ENCODE results near the gene COL4A1. TPM values are rescaled to one million over a fixed set of nuclear protein-coding genes. Genes with fewer than 3 reads are reported as not detected.
"Not testable (repeated sequence)": the region's sequence is repeated elsewhere in the genome, so short reads cannot be mapped to it uniquely, and the experiment has no call there.

Gene COL4A1
- total RNA-seq, 1 experiment from 2014 or later: 269 TPM

DNA sequence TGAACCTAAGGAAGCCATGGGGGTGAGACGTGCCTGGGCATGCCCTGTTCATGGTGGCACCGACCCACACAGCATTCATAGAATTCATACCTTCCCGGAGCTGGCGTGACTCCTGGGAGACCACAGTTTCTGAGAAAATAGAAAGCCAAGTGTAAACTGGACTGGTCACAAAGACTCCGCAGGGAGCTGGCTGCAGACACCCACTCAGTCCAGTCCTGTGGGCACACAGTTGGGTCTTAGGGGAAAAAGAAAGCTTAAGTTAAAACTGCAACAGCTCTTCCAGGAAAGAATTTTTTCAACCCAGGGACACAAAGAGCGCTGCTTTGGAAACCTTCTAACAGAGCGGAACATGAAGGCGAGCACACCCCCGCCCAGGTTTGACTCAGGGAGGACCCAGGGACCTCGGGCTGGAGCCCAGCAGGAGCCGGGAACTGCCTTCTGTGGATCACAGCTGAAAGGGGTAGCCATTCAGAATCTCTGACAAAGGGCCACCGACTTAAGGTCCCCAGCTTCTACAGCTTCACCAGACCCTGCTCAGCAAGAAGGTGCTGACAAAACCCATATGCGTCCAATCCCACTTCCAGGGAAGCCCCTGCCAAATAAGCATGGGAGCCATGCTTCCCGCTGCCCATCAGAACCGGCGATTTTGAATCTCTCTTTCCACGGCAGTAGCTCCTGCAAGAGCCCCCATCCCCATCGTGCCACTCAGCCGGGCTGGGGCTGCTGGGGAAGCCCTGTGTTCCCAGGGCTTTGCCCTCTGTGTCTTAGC, 183.7 kb downstream of the COL4A1 start:
- Histone ChIP-seq H3K9me3 (replicated peaks) (no peaks in the 10 kb centered on the region), H3K4me3 (no peak overlapping the region), H3K36me3 (no peaks in the 10 kb centered on the region), H3K4me1 (peaks cover 14% of the 10 kb centered on the region), H3K27me3 (no peaks in the 10 kb centered on the region), H3K27ac (no peak overlapping the region)
- no peak for DNase-seq

DNA sequence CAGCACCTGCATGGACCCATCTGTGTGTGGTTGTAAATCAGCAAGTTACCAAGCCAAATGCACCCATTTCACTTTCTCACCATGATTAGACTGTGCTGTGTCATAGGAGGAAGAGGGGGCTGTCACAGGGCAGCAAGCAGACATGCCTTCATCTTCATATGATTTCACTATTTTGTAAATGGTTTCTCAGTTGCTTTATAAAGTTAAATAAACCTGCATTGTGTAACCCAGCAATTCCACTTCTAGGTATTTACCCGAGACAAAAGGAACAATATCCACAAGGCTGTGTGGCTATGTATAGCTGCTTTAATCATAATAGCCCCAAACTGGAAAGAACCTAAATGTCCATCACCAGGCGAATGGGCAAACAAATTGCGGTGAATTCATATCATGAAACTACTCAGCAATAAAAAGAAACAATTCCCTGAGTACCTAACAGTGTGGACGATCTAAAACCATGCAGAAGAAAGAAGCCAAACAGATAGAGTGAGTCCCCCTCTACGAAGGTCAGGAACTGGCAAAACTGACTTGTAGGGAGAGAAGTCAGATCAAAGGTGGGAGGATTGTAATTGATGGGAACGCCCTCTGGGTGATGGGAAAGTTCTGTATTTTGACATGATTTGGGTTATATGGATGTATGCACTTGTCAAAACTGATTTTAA, 185.4 kb downstream of the COL4A1 start:
- no peak for DNase-seq
- no peaks in the 10 kb centered on the region for H3K9me3 ChIP-seq (replicated peaks)
- no peaks in the 10 kb centered on the region for H3K36me3 ChIP-seq
- no peak overlapping the region for H3K4me3 ChIP-seq
- H3K27ac ChIP-seq: no peak overlapping the region
- no peaks in the 10 kb centered on the region for H3K27me3 ChIP-seq
- peaks cover 5% of the 10 kb centered on the region; the same call in 1 of the 2 replicates for H3K4me1 ChIP-seq

- H3K4me3 ChIP-seq: no peak overlapping the region
- no peaks in the 10 kb centered on the region for H3K27me3 ChIP-seq
- no peak overlapping the region for H3K27ac ChIP-seq
- no peaks in the 10 kb centered on the region for H3K9me3 ChIP-seq (replicated peaks)
- no peak for DNase-seq
- H3K36me3 ChIP-seq: no peaks in the 10 kb centered on the region
- H3K4me1 ChIP-seq: no peaks in the 10 kb centered on the region
These were observed 186.7 kb downstream of the COL4A1 start for GRCh38 chr13:110119935-110120905.

- Histone ChIP-seq H3K4me1 (no peaks in the 10 kb centered on the region), H3K27me3 (no peaks in the 10 kb centered on the region), H3K4me3 (no peak overlapping the region), H3K36me3 (no peaks in the 10 kb centered on the region), H3K9me3 (replicated peaks) (no peaks in the 10 kb centered on the region), H3K27ac (no peak overlapping the region)
- no peak for DNase-seq
These were observed 188.9 kb downstream of the COL4A1 start for GRCh38 chr13:110118106-110118505.

DNA sequence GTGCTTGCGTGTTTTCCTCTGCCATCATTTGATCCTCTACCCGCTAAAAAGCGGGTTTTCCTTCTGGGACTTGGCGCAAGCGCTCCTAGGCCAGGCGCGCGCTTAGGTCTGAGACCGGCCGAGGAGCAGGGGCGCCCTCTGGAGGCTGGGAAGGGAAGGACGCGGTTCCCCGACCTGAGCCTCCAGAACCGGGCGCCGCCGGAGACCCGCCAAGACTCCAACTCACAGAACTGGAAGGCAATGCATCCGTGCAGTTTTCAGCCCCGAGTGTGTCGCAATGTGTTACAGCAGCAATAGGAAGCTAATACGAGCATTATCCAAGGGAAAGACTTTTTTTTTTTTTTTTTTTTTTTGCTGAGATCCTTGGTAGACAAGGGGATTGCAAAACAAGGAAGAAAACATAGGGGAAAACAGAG, 190.9 kb downstream of the COL4A1 start:
- Histone ChIP-seq H3K36me3 (no peaks in the 10 kb centered on the region), H3K9me3 (replicated peaks) (no peaks in the 10 kb centered on the region), H3K4me3 (no peak overlapping the region), H3K27me3 (no peaks in the 10 kb centered on the region), H3K27ac (no peak overlapping the region), H3K4me1 (no peaks in the 10 kb centered on the region)
- DNase-seq: no peak

GRCh38 chr13:110115591-110115990, 191.4 kb downstream of the COL4A1 start:
- no peaks in the 10 kb centered on the region for H3K27me3 ChIP-seq
- no peak overlapping the region for H3K27ac ChIP-seq
- no peaks in the 10 kb centered on the region for H3K36me3 ChIP-seq
- DNase-seq: no peak
- H3K4me1 ChIP-seq: no peaks in the 10 kb centered on the region
- no peak overlapping the region for H3K4me3 ChIP-seq
- H3K9me3 ChIP-seq (replicated peaks): no peaks in the 10 kb centered on the region

DNA sequence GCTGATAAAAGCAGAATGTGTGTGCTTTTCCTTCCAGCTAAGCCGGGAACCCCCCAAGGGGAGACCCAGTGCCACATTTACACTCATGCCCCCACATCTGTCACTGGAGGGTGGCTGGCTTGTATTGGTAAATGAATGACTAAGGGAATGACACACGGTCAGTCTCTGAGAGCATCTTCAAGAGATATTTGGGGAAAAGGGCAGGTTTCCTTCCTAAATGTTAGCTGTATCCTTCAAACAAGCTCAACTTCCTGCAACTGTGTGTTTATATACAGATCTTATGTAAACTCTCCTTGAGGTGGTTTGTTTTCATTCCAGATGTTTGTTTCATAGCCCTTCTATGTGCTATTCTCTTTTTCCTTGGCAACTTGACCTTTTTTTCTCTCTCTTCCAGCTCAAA, 192.6 kb downstream of the COL4A1 start:
- no peak for DNase-seq

DNA sequence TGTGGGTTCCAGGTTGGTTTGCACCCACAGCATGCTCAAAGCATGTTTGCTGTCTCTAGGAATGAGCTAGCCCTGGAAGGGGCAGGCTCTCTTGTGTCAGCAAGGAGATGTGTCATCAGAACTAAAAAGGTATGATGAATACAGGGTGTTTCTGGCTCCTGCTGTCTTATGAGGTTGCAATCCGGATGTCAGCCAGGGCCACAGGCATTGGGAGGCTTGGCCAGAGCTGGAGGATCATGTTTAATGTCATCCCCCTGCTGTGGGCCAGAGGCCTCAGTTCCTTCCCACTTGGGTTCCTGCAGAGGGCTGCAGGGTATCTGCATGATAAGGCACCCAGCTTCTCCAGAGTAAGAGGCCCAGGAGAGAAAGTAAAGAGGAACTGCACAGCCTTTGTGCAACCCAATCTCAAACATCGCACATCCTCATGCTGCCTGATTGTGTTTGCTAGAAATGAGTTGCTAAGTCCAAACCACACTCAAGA, 193.6 kb downstream of the COL4A1 start:
- no peak for DNase-seq
- Histone ChIP-seq H3K9me3 (replicated peaks) (no peaks in the 10 kb centered on the region), H3K4me1 (peaks cover 4% of the 10 kb centered on the region; the same call in 1 of the 2 replicates), H3K36me3 (no peaks in the 10 kb centered on the region), H3K27me3 (no peaks in the 10 kb centered on the region), H3K4me3 (no peak overlapping the region), H3K27ac (no peak overlapping the region)

More for the DNA sequence above, 192.6 kb downstream of the COL4A1 start:
- no peaks in the 10 kb centered on the region for H3K27me3 ChIP-seq
- peaks cover 4% of the 10 kb centered on the region; the same call in 1 of the 2 replicates for H3K4me1 ChIP-seq
- H3K4me3 ChIP-seq: no peak overlapping the region
- H3K27ac ChIP-seq: no peak overlapping the region
- no peaks in the 10 kb centered on the region for H3K36me3 ChIP-seq
- H3K9me3 ChIP-seq (replicated peaks): no peaks in the 10 kb centered on the region

- DNase-seq; H3K36me3 ChIP-seq; H3K9me3 ChIP-seq (replicated peaks); H3K27me3 ChIP-seq; H3K4me1 ChIP-seq; H3K27ac ChIP-seq; H3K4me3 ChIP-seq: not testable (repeated sequence)
These were observed 194.6 kb downstream of the COL4A1 start for GRCh38 chr13:110112379-110112778.

- H3K4me3 ChIP-seq: no peak overlapping the region
- H3K9me3 ChIP-seq (replicated peaks): no peaks in the 10 kb centered on the region
- no peak overlapping the region for H3K27ac ChIP-seq
- H3K4me1 ChIP-seq: peaks cover 4% of the 10 kb centered on the region; the same call in 1 of the 2 replicates
- H3K27me3 ChIP-seq: no peaks in the 10 kb centered on the region
- no peaks in the 10 kb centered on the region for H3K36me3 ChIP-seq
- DNase-seq: no peak
These were observed 196.2 kb downstream of the COL4A1 start for GRCh38 chr13:110110783-110111182.

GRCh38 chr13:110109910-110110309, 197.0 kb downstream of the COL4A1 start:
- Histone ChIP-seq H3K36me3 (no peaks in the 10 kb centered on the region), H3K4me3 (no peak overlapping the region), H3K4me1 (peaks cover 4% of the 10 kb centered on the region; the same call in 1 of the 2 replicates), H3K9me3 (replicated peaks) (no peaks in the 10 kb centered on the region), H3K27me3 (no peaks in the 10 kb centered on the region), H3K27ac (no peak overlapping the region)
- peak; percentile 38 to 48 for DNase-seq

- no peak for DNase-seq
- Histone ChIP-seq H3K4me3 (no peak overlapping the region), H3K4me1 (peaks cover 4% of the 10 kb centered on the region; the same call in 1 of the 2 replicates), H3K27ac (no peak overlapping the region), H3K27me3 (no peaks in the 10 kb centered on the region), H3K36me3 (no peaks in the 10 kb centered on the region), H3K9me3 (replicated peaks) (no peaks in the 10 kb centered on the region)
These were observed 197.7 kb downstream of the COL4A1 start for GRCh38 chr13:110109140-110109783.

DNA sequence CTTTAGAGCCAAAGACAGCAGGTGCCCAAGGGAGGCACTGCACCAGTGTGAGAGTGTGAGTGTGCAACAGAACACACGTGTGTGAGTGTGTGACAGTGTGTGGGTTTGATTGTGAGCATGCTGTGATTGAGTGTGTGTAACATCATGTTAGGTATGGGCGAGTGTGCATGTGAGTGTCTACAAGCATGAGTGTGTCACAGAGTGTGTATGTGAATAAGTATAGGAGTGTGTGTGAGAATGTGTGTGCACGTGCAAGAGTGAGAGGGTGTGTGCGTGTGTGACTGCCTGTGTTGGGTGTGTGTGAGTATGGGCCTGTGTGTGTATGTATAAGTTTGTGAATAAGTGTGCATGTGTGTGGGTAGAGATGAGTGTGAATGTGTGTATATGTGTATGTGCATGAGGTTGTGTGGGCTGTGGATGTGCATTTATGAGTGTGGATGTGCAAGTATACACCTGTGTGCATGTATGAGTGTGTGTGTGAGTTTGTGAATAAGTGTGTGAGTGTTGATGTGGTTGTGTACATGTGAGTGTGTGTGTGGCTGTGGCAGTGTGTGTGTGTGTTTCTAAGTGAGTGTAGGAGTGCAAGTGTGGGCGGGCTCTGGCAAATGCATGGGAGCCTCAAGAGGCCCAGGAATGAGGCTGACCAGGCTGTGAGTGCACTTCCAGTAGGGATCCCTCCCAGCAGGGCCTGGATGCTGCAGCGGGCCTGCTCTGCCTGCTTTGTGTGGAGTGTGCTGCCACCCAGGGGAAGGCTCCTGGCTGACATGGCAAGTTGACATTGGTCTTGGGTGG, 198.4 kb downstream of the COL4A1 start:
- no peaks in the 10 kb centered on the region for H3K36me3 ChIP-seq
- no peaks in the 10 kb centered on the region for H3K9me3 ChIP-seq (replicated peaks)
- no peak overlapping the region for H3K4me3 ChIP-seq
- no peak overlapping the region for H3K27ac ChIP-seq
- no peaks in the 10 kb centered on the region for H3K27me3 ChIP-seq
- peaks cover 4% of the 10 kb centered on the region; the same call in 1 of the 2 replicates for H3K4me1 ChIP-seq
- peak; percentile 71 to 73 for DNase-seq
